IPS-11a (cell line): ENCODE results near the gene EPS8L3.
"Not testable (repeated sequence)": the region's sequence is repeated elsewhere in the genome, so short reads cannot be mapped to it uniquely, and the experiment has no call there.

Source experiments
- H3K4me3 ChIP-seq: one replicate; pipeline ENCODE4 v1.5.1; 2013; ENCODE audit warnings: low read depth, low read length, control low read depth

EPS8L3 gene

GRCh38 chr1:109781806-109782205, 18.1 kb upstream of the EPS8L3 start:
- H3K4me3 ChIP-seq, result no peak overlapping the region

GRCh38 chr1:109780982-109781381, 17.3 kb upstream of the EPS8L3 start:
- no peak overlapping the region for H3K4me3 ChIP-seq

- no peak overlapping the region for H3K4me3 ChIP-seq
Observed at GRCh38 chr1:109777980-109778625, 14.4 kb upstream of the EPS8L3 start.

- no peak overlapping the region for H3K4me3 ChIP-seq
Observed at GRCh38 chr1:109777436-109777835, 13.7 kb upstream of the EPS8L3 start.

- H3K4me3 ChIP-seq, result no peak overlapping the region
Observed at GRCh38 chr1:109776911-109777310, 13.2 kb upstream of the EPS8L3 start.

- no peak overlapping the region for H3K4me3 ChIP-seq
Observed at GRCh38 chr1:109776206-109776835, 12.6 kb upstream of the EPS8L3 start.

GRCh38 chr1:109775398-109775797, 11.7 kb upstream of the EPS8L3 start:
- H3K4me3 ChIP-seq, result no peak overlapping the region

- no peak overlapping the region for H3K4me3 ChIP-seq
Observed at GRCh38 chr1:109773900-109774485, 10.3 kb upstream of the EPS8L3 start.

- H3K4me3 ChIP-seq, result no peak overlapping the region
Observed at GRCh38 chr1:109773203-109773899, 9.6 kb upstream of the EPS8L3 start.

GRCh38 chr1:109772658-109773202, 9.0 kb upstream of the EPS8L3 start:
- no peak overlapping the region for H3K4me3 ChIP-seq

- H3K4me3 ChIP-seq, result no peak overlapping the region
Observed at GRCh38 chr1:109771712-109772657, 8.3 kb upstream of the EPS8L3 start.

- no peak overlapping the region for H3K4me3 ChIP-seq
Observed at GRCh38 chr1:109770331-109771095, 6.8 kb upstream of the EPS8L3 start.

- H3K4me3 ChIP-seq, result no peak overlapping the region
Observed at GRCh38 chr1:109769330-109770078, 5.8 kb upstream of the EPS8L3 start.

GRCh38 chr1:109768820-109769219, 5.1 kb upstream of the EPS8L3 start:
- H3K4me3 ChIP-seq, result no peak overlapping the region

GRCh38 chr1:109768335-109768650, 4.6 kb upstream of the EPS8L3 start:
- H3K4me3 ChIP-seq, result no peak overlapping the region

- no peak overlapping the region for H3K4me3 ChIP-seq
Observed at GRCh38 chr1:109767637-109768334, 4.1 kb upstream of the EPS8L3 start.

GRCh38 chr1:109766991-109767636, 3.4 kb upstream of the EPS8L3 start:
- not testable (repeated sequence) for H3K4me3 ChIP-seq
